Cardiac muscle cell (in vitro differentiated cells and primary cell): Measurements from ENCODE around the gene LSM14B. TPM values are rescaled to one million over a fixed set of nuclear protein-coding genes. Genes with fewer than 3 reads are reported as not detected.

Source experiments
- DNase-seq, 2 donors: peaks; one replicate each; pipeline versions ENCODE4 v3.0.0 to v3.0.0-alpha.2; 2010 to 2017; ENCODE audit warnings: low read depth in 1 of 2, low spot score in 1 of 2
- H3K27ac ChIP-seq: fragments of 200-600 bp; sonication (generic); 2 replicates; pipeline ENCODE4 v1.5.1; 2016
- H3K27me3 ChIP-seq: fragments of 200-600 bp; sonication (generic); 2 replicates; pipeline ENCODE4 v1.6.0; 2016; ENCODE audit warnings: control low read depth
- H3K36me3 ChIP-seq: fragments of 200-600 bp; sonication (generic); 2 replicates; pipeline ENCODE4 v1.5.1; 2016; ENCODE audit warnings: control low read depth
- H3K4me1 ChIP-seq: fragments of 200-600 bp; sonication (generic); 2 replicates; pipeline ENCODE4 v1.8.1; 2017; ENCODE audit warnings: low read depth, mild to moderate bottlenecking, mixed run types
- H3K4me3 ChIP-seq: fragments of 200-600 bp; sonication (generic); 2 replicates; pipeline ENCODE4 v1.5.1; 2016; ENCODE audit warnings: mild to moderate bottlenecking
- H3K9me3 ChIP-seq: fragments of 200-600 bp; sonication (generic); 2 replicates; pipeline ENCODE4 v1.5.1; 2017; ENCODE audit warnings: low read depth, mild to moderate bottlenecking, control low read depth
- polyA plus RNA-seq: library from polyadenylated mRNA; unstranded; fragments of >200 nt; fragmentation: Nextera tagmentation; extraction: Ambion mirVana; gene quantifications from 2 replicates; pipeline ENCODE4 v1.2.1, GENCODE V29; 2016
- total RNA-seq: library from RNA; depleted of rRNA; stranded (reverse); fragments of >200 nt; gene quantifications from 2 replicates; pipeline ENCODE4 v1.2.3, GENCODE V29; 2016
- TF ChIP-seq, protein P1 (sequence below): IDR thresholded peaks from 2 replicates; pipeline ENCODE4 v1.5.1; 2012; ENCODE audit warnings: low read depth, mild to moderate bottlenecking, low read length

LSM14B gene
- total and polyA plus RNA-seq, 2 experiments from 2014 or later: 6.5 to 71.8 TPM

DNA sequence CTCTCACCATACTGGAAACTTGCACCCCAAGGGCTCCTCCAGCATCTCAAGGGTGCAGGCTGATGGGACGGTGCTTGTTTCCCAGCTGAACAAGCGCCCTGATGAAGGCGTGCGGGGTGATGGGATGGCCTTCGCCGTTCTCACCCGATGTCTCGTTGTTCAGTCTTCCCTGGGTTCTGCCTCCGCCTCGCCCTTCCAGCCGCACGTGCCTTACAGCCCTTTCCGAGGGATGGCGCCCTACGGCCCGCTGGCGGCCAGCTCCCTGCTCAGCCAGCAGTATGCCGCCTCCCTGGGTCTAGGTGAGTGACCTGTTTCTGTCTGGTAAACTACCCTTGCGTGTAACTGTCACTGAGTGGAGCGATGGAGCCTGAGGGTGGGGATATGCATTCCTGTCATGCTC, 3.9 kb downstream of the LSM14B start:
- DNase-seq: no peak
- TF ChIP-seq, protein P1, sequence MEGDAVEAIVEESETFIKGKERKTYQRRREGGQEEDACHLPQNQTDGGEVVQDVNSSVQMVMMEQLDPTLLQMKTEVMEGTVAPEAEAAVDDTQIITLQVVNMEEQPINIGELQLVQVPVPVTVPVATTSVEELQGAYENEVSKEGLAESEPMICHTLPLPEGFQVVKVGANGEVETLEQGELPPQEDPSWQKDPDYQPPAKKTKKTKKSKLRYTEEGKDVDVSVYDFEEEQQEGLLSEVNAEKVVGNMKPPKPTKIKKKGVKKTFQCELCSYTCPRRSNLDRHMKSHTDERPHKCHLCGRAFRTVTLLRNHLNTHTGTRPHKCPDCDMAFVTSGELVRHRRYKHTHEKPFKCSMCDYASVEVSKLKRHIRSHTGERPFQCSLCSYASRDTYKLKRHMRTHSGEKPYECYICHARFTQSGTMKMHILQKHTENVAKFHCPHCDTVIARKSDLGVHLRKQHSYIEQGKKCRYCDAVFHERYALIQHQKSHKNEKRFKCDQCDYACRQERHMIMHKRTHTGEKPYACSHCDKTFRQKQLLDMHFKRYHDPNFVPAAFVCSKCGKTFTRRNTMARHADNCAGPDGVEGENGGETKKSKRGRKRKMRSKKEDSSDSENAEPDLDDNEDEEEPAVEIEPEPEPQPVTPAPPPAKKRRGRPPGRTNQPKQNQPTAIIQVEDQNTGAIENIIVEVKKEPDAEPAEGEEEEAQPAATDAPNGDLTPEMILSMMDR: no peak
- Histone ChIP-seq H3K4me3 (no peak overlapping the region), H3K27ac (no peak overlapping the region), H3K36me3 (peaks cover 58% of the 10 kb centered on the region), H3K27me3 (no peaks in the 10 kb centered on the region), H3K4me1 (peaks cover 13% of the 10 kb centered on the region), H3K9me3 (no peaks in the 10 kb centered on the region)

DNA sequence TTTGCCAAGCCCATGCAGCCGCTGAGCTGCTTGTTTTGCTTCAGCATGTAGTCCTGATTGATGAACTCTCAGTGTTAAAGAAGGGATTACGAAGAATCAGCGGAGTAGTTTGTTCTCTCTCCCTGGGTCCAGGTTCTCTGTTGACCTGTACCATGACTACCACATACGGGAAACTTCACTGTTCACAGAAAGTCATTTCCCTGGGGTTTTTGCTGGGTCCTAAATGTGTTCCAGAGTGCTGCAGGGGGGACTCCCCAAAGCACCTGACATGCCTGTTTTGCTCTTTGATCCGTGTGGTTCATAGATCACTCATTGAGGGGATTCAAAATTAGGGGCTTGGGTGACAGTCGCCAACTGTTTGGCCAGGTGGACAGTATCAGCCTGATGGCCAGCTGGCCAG, 5.5 kb downstream of the LSM14B start:
- Histone ChIP-seq H3K27me3 (no peaks in the 10 kb centered on the region), H3K4me1 (peaks cover 11% of the 10 kb centered on the region), H3K27ac (no peak overlapping the region), H3K9me3 (no peaks in the 10 kb centered on the region), H3K36me3 (peaks cover 71% of the 10 kb centered on the region), H3K4me3 (no peak overlapping the region)
- no peak for DNase-seq
- TF ChIP-seq, protein P1: no peak

DNA sequence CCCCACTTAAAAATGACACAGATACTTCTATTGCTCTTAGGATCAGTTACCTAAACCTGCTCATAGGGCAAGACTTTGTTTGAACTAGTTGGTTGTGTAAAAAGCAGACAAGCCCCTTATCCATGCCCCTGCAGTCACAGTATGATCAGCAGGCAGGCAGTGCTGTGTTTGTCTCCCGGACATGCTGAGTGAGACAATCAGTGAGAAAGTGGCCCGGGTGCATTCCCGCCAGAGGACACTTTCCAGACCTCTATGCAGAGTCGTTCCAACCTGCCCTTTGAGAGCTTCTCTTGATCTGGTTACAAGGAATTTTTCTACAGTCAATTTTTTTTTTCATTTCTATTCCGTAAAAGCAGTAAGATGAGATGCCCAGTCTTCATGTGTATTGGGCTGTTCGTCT, 6.2 kb downstream of the LSM14B start:
- no peak for DNase-seq
- TF ChIP-seq, protein P1: no peak

DNA sequence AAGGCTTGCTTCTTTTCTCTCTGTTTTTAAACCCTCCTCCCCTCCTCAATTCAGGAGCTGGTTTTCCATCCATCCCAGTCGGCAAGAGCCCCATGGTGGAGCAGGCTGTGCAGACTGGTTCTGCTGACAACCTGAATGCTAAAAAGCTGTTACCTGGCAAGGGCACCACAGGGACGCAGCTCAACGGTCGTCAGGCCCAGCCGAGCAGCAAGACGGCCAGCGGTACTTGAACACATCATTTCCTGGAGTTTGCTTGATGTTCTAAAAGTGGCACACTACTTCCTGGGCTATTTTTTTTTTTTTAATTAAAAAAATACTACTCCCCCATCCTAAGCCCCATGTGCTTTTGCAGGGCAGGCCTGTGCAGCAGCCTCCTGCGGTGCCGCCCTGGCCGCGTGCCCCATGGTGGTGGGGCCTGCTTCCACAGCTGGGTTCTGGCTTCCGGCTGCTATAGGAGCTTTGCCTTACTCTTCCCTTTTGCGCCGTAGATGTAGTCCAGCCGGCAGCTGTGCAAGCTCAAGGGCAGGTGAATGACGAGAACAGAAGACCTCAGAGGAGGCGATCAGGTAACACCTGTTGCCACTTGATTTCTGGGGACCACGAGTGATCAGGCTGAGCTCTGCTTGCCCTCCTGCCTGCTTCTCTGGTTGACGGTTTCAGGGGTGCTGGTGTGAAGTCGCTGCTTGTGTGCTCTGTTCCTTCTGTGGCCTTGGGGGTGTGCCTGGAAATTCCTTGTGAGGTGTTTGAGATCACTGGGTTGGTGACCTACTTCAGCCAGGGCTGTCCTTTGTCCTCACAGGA, 7.7 kb downstream of the LSM14B start:
- Histone ChIP-seq H3K36me3 (peaks cover 80% of the 10 kb centered on the region), H3K4me1 (no peaks in the 10 kb centered on the region), H3K4me3 (no peak overlapping the region), H3K9me3 (no peaks in the 10 kb centered on the region), H3K27me3 (no peaks in the 10 kb centered on the region), H3K27ac (no peak overlapping the region)
- DNase-seq: no peak
- TF ChIP-seq, protein P1: no peak

More for the DNA sequence above, 6.2 kb downstream of the LSM14B start:
- Histone ChIP-seq H3K9me3 (no peaks in the 10 kb centered on the region), H3K36me3 (peaks cover 71% of the 10 kb centered on the region), H3K27ac (no peak overlapping the region), H3K27me3 (no peaks in the 10 kb centered on the region), H3K4me3 (no peak overlapping the region), H3K4me1 (peaks cover 6% of the 10 kb centered on the region)

DNA sequence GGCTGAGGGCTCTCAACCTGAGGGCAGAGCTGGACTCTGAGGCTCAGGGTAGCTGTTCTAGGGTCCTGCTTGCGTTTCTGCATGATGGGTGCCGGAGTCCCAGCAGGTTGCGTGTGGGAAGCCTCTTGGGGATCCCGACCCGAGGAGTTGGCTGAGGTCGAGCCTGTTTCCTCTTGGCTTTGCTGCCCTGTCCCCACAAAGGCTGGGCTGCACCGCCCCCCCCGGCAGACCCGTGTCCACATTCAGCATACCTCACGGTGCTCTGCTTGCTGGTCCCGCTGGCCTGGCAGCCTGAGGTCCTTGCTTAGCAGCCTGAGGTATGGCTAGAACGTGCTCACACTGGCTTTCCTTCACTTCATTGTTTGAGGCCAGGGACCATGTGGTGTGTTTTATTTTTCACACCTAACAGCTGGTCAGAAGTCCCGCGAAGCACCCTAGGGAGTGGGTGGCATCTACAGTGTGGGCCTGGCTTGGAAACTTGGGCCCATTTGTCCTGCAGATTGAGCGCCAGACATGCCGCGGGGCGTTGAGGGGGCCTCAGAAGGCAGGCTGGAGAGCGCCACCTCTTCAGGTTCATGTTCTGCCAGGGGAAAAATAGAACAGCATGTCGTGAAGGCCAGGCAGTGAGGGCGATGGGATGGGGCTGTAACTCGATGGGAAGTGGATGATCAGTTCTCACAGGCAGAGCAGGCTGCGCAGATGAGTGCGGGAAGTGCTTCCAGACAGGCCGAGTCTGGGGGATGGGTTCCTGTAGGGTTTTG, 9.5 kb downstream of the LSM14B start:
- H3K36me3 ChIP-seq: peaks cover 79% of the 10 kb centered on the region
- H3K4me1 ChIP-seq: no peaks in the 10 kb centered on the region
- H3K27ac ChIP-seq: no peak overlapping the region
- DNase-seq: no peak
- H3K4me3 ChIP-seq: no peak overlapping the region
- no peaks in the 10 kb centered on the region for H3K27me3 ChIP-seq
- TF ChIP-seq, protein P1: no peak
- no peaks in the 10 kb centered on the region for H3K9me3 ChIP-seq
